ENCODE data around the gene DGKZ.

DGKZ gene

GRCh38 chr11:46393759-46394158 lies 46.5 kb downstream of the DGKZ start:
- no peak for DNase-seq (ENCODE audit: low read depth)

GRCh38 chr11:46397526-46397925 lies 50.3 kb downstream of the DGKZ start:
- no peak for DNase-seq (ENCODE audit: low read depth)

GRCh38 chr11:46402957-46403902 lies 56.0 kb downstream of the DGKZ start:
- DNase-seq (ENCODE audit: low read depth), result no peak

GRCh38 chr11:46404476-46405017 lies 57.3 kb downstream of the DGKZ start:
- DNase-seq (ENCODE audit: low read depth), result no peak

GRCh38 chr11:46407635-46408034 lies 60.4 kb downstream of the DGKZ start:
- DNase-seq (ENCODE audit: low read depth), result no peak

GRCh38 chr11:46408407-46408986 lies 61.2 kb downstream of the DGKZ start:
- no peak for DNase-seq (ENCODE audit: low read depth)

GRCh38 chr11:46410021-46410420 lies 62.8 kb downstream of the DGKZ start:
- no peak for DNase-seq (ENCODE audit: low read depth)

- no peak for DNase-seq (ENCODE audit: low read depth)
Measured at GRCh38 chr11:46413760-46414465, 66.7 kb downstream of the DGKZ start.

- DNase-seq (ENCODE audit: low read depth), result no peak
Measured at GRCh38 chr11:46414466-46414796, 67.2 kb downstream of the DGKZ start.

GRCh38 chr11:46414879-46415278 lies 67.6 kb downstream of the DGKZ start:
- no peak for DNase-seq (ENCODE audit: low read depth)

- no peak for DNase-seq (ENCODE audit: low read depth)
Measured at GRCh38 chr11:46417711-46418110, 70.4 kb downstream of the DGKZ start.

GRCh38 chr11:46418751-46419150 lies 71.5 kb downstream of the DGKZ start:
- DNase-seq (ENCODE audit: low read depth), result no peak

- DNase-seq (ENCODE audit: low read depth), result no peak
Measured at GRCh38 chr11:46420513-46420912, 73.2 kb downstream of the DGKZ start.

- no peak for DNase-seq (ENCODE audit: low read depth)
Measured at GRCh38 chr11:46421257-46421880, 74.1 kb downstream of the DGKZ start.

GRCh38 chr11:46422588-46422987 lies 75.3 kb downstream of the DGKZ start:
- DNase-seq (ENCODE audit: low read depth), result no peak

GRCh38 chr11:46426233-46426991 lies 79.1 kb downstream of the DGKZ start:
- no peak for DNase-seq (ENCODE audit: low read depth)

GRCh38 chr11:46427364-46427763 lies 80.1 kb downstream of the DGKZ start:
- no peak for DNase-seq (ENCODE audit: low read depth)

- no peak for DNase-seq (ENCODE audit: low read depth)
Measured at GRCh38 chr11:46429717-46430116, 82.5 kb downstream of the DGKZ start.

All from stromal cell of bone marrow (primary cell).